ENCODE results near the gene MLX.

The MLX gene

DNA sequence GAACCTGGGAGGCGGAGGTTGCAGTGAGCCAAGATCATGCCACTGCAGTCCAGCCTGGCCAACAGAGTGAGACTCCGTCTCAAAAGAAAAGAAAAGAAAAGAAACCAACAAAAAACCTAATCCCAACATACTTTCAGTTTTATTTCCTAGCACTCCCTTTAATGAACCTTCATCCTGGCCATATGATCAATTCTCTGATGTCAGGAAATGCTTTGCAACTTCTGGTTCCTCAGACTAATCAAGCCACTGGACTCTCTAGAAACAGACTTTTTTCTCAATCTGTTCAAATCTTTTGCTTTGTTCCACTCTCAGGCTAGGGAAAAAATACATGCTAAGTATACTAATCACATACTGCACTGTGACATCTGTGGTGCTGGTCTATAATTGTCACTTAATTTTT lies 24.0 kb downstream of the MLX start:
- in situ Hi-C loops (cut with MboI; ENCODE audit: low pct_unique_long_range_greater_than_20kb, low sequenced_read_pairs, unreplicated experiment), result no loop called here
- DNase-seq (ENCODE audit: low spot score), result no peak
- TF ChIP-seq, protein P1, sequence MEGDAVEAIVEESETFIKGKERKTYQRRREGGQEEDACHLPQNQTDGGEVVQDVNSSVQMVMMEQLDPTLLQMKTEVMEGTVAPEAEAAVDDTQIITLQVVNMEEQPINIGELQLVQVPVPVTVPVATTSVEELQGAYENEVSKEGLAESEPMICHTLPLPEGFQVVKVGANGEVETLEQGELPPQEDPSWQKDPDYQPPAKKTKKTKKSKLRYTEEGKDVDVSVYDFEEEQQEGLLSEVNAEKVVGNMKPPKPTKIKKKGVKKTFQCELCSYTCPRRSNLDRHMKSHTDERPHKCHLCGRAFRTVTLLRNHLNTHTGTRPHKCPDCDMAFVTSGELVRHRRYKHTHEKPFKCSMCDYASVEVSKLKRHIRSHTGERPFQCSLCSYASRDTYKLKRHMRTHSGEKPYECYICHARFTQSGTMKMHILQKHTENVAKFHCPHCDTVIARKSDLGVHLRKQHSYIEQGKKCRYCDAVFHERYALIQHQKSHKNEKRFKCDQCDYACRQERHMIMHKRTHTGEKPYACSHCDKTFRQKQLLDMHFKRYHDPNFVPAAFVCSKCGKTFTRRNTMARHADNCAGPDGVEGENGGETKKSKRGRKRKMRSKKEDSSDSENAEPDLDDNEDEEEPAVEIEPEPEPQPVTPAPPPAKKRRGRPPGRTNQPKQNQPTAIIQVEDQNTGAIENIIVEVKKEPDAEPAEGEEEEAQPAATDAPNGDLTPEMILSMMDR (IDR thresholded peaks at IDR 0.05; ENCODE audit: extremely low read depth, insufficient read depth, missing control alignments), result no peak

DNA sequence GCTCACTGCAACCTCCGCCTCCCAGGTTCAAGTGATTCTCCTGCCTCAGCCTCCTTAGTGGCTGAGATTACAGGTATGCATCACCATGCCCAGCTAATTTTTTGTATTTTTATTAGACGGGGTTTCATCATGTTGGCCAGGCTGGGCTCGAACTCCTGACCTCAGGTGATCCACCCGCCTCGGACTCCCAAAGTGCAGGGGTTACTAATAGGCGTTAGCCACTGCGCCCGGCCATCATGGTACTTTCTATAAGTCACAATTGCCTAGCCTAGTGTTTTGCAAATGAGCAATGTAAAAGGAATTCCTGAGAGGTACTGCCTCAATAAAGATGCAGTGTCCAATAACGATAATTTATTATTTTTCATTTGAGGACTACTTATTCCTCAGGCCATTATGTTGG lies 24.5 kb downstream of the MLX start:
- in situ Hi-C loops (cut with MboI; ENCODE audit: low pct_unique_long_range_greater_than_20kb, low sequenced_read_pairs, unreplicated experiment), result no loop called here
- DNase-seq (ENCODE audit: low spot score), result no peak
- TF ChIP-seq, protein P1 (IDR thresholded peaks at IDR 0.05; ENCODE audit: extremely low read depth, insufficient read depth, missing control alignments), result no peak

DNA sequence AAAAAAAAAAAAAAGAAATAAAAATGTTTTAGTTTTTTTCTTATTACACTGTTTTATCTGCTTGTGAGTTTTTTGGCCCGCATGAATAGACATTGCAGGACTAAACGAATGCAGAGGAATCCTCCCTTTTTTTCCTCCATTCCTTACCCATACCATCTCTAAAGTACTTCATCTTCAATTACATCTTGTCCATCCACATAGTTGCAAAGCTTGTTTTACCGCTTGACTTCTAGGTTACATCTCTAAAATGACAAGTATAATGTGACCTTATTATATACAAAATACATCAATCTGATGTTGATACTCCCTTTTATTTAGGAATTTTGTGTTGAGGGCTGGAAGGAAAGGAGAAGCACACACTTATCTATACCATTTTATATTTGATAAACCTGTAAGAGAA lies 29.5 kb downstream of the MLX start:
- in situ Hi-C loops (cut with MboI; ENCODE audit: low pct_unique_long_range_greater_than_20kb, low sequenced_read_pairs, unreplicated experiment), result no loop called here
- DNase-seq (ENCODE audit: low spot score), result no peak
- TF ChIP-seq, protein P1 (IDR thresholded peaks at IDR 0.05; ENCODE audit: extremely low read depth, insufficient read depth, missing control alignments), result no peak

DNA sequence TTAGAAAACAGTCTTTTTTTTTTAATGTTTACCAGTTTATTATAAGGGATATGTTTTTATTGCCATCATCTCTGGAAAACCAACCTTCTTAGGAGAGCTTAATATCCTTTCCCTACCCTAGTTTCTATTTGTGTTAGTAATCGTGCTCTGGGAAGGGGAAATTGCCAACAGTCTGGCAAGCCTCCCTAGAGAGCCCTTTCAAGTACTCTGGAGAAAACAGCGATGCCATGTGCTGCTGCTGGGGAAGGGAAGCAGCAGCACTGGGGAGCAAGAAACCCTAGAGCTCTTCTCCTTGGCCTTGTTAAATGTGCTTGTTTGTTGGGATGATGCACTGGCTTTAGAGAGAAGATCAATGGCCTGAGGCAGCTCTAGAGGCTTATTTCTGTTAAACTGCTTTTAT lies 32.0 kb downstream of the MLX start:
- DNase-seq (ENCODE audit: low spot score), result no peak
- TF ChIP-seq, protein P1 (IDR thresholded peaks at IDR 0.05; ENCODE audit: extremely low read depth, insufficient read depth, missing control alignments), result no peak
- in situ Hi-C loops (cut with MboI; ENCODE audit: low pct_unique_long_range_greater_than_20kb, low sequenced_read_pairs, unreplicated experiment), result no loop called here

DNA sequence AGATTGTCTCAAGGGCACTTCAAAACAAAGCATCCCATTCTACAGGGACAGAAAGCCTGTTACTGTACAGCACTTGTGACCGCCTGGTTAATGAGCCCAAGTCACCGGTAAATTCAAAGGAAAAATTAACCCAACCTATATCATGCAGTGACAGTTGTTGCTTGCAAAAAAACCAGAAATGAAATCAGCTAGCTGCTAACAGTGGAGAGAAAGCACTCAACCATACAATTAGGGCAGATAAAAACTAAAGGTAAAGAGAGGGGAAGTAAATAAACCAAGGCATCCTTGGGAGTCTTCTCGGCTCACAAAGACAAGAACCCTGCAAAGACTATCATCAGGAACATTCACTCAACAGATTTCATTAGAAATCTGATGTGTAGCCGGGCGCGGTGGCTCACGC lies 36.4 kb downstream of the MLX start:
- in situ Hi-C loops (cut with MboI; ENCODE audit: low pct_unique_long_range_greater_than_20kb, low sequenced_read_pairs, unreplicated experiment), result no loop called here
- DNase-seq (ENCODE audit: low spot score), result no peak
- TF ChIP-seq, protein P1 (IDR thresholded peaks at IDR 0.05; ENCODE audit: extremely low read depth, insufficient read depth, missing control alignments), result no peak

DNA sequence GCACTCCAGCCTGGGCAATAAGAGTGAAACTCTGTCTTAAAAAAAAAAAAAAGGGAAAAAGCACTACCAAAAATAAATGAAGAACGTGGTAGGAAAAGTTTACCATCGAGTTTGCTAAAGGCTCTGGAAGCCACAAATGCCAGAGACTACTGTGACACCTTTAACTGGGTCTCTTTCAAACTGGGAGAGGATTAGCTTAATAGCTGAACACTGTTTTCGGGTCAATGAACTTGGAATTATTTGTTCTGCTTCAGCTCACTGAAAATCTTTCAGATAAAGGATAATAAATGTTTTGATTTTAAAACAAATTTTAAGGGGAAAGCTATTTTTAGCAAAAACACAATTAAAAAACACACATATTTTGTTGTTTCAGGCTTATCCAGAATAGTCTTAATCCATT lies 40.9 kb downstream of the MLX start:
- in situ Hi-C loops (cut with MboI; ENCODE audit: low pct_unique_long_range_greater_than_20kb, low sequenced_read_pairs, unreplicated experiment), result no loop called here
- TF ChIP-seq, protein P1 (IDR thresholded peaks at IDR 0.05; ENCODE audit: extremely low read depth, insufficient read depth, missing control alignments), result no peak
- DNase-seq (ENCODE audit: low spot score), result no peak
